GM12878 (cell line): ENCODE results near the gene CD3E. TPM values are rescaled to one million over a fixed set of nuclear protein-coding genes. Genes with fewer than 3 reads are reported as not detected.

Source experiments
- ATAC-seq: fragments of 200-7000 bp; cut with Tn5 transposase; 3 replicates; pipeline ENCODE4 v1.9.1; 2020; ENCODE audit warnings: mild to moderate bottlenecking, moderate library complexity
- BruUV-seq: library from RNA; stranded (reverse); fragments of 400-500 nt; replicated peaks from 2 replicates; lab custom pipeline; 2021; lab: Mats Ljungman, UMichigan
- CTCF ChIA-PET: fragments of 300-600 bp; sonication (Branson Sonifier 250); formaldehyde crosslinking; extraction: SDS; loops from one replicate; lab custom pipeline; 2021; ENCODE audit warnings: inconsistent platforms; lab: Yijun Ruan, JAX
- POLR2A ChIA-PET: fragments of 350-600 bp; formaldehyde crosslinking; extraction: SDS; loops from one replicate; lab custom pipeline; 2021; ENCODE audit warnings: inconsistent platforms; lab: Charles Lee
- RAD21 ChIA-PET: fragments of 300-600 bp; sonication (Branson Sonifier 250); formaldehyde crosslinking; loops from one replicate; lab custom pipeline; 2023; ENCODE audit warnings: antibody characterized with exemption; ENCODE audit not compliant: unreplicated experiment; lab: Charles Lee
- SMC1A ChIA-PET: fragments of 300-600 bp; sonication (Branson Sonifier 250); formaldehyde crosslinking; loops from one replicate; lab custom pipeline; 2023; ENCODE audit not compliant: unreplicated experiment, uncharacterized antibody; lab: Charles Lee
- DNase-seq: peaks from one replicate; pipeline ENCODE4 v3.0.0-alpha.2; 2011; ENCODE audit warnings: low read depth, low spot score
- FAIRE-seq: peaks from 3 replicates; lab custom pipeline; 2011; peaks lifted over from hg19 to GRCh38; lab: Jason Lieb, UNC
- H2AFZ ChIP-seq: 2 replicates; pipeline ENCODE4 v1.6.0; 2011; ENCODE audit warnings: low read depth, low read length, control low read depth; ENCODE audit not compliant: control insufficient read depth
- H3K27ac ChIP-seq: 2 replicates; pipeline ENCODE4 v1.5.1; 2011; ENCODE audit warnings: control low read depth; ENCODE audit not compliant: control insufficient read depth, insufficient read depth
- H3K27me3 ChIP-seq, 2 experiments: replicated peaks in 1 of 2; 2 replicates each; pipeline versions ENCODE4 v1.6.0 to v1.6.1; 2011; ENCODE audit warnings: low read length in 1 of 2; ENCODE audit not compliant: control insufficient read depth in 2 of 2, insufficient read depth in 2 of 2
- H3K36me3 ChIP-seq, 2 experiments: 2 replicates each; pipeline ENCODE4 v1.5.1; 2011; ENCODE audit warnings: low read length in 1 of 2; ENCODE audit not compliant: control insufficient read depth in 2 of 2, insufficient read depth in 2 of 2
- H3K4me1 ChIP-seq: 2 replicates; pipeline ENCODE4 v1.6.1; 2011; ENCODE audit warnings: mild to moderate bottlenecking, low read length, moderate library complexity, mixed read lengths; ENCODE audit not compliant: control insufficient read depth, insufficient read depth
- H3K4me2 ChIP-seq: 2 replicates; pipeline ENCODE4 v1.6.0; 2011; ENCODE audit warnings: control low read depth; ENCODE audit not compliant: control insufficient read depth, insufficient read depth
- H3K4me3 ChIP-seq: fragments of 200-600 bp; sonication (generic); 2 replicates; pipeline ENCODE4 v1.5.1; 2016
- H3K79me2 ChIP-seq: 2 replicates; pipeline ENCODE4 v1.6.0; 2011; ENCODE audit warnings: low read length; ENCODE audit not compliant: control insufficient read depth, insufficient read depth
- H3K9ac ChIP-seq: 2 replicates; pipeline ENCODE4 v1.8.0; 2011; ENCODE audit warnings: low read length, control low read depth, mixed read lengths; ENCODE audit not compliant: control insufficient read depth, insufficient read depth
- H3K9me3 ChIP-seq: replicated peaks from 3 replicates; pipeline ENCODE4 v1.5.1; 2011; ENCODE audit warnings: mild to moderate bottlenecking, low read length; ENCODE audit not compliant: control insufficient read depth, insufficient read depth
- H4K20me1 ChIP-seq: 2 replicates; pipeline ENCODE4 v1.6.0; 2011; ENCODE audit not compliant: control insufficient read depth, insufficient read depth
- BACH1 ChIP-seq: fragments of 450-650 bp; IDR thresholded peaks from 2 replicates; pipeline ENCODE4 v1.6.1; 2017; ENCODE audit warnings: mild to moderate bottlenecking, borderline replicate concordance
- BCL3 ChIP-seq: IDR thresholded peaks from 2 replicates; pipeline ENCODE4 v1.6.1; 2011; ENCODE audit warnings: borderline replicate concordance, low read depth, mild to moderate bottlenecking, moderate library complexity, low read length; ENCODE audit not compliant: insufficient read depth, poor library complexity, severe bottlenecking
- CHD1 ChIP-seq: IDR thresholded peaks from 2 replicates; pipeline ENCODE4 v1.6.1; 2012; ENCODE audit warnings: low read depth, low read length, improper control_type of control experiment
- GABPA ChIP-seq: IDR thresholded peaks from 2 replicates; pipeline ENCODE4 v1.6.1; 2014; ENCODE audit warnings: antibody characterized with exemption, low read depth, mild to moderate bottlenecking, inconsistent platforms
- HCFC1 ChIP-seq: fragments of 150-350 bp; IDR thresholded peaks from 2 replicates; pipeline ENCODE4 v1.6.1; 2014; ENCODE audit warnings: low read length
- IKZF1 ChIP-seq: fragments of 450-650 bp; conservative IDR thresholded peaks from 2 replicates; pipeline ENCODE4 v1.6.1; 2017; ENCODE audit warnings: antibody characterized with exemption, mild to moderate bottlenecking
- IKZF2 ChIP-seq, 2 experiments: fragments of 450-650 bp; IDR thresholded peaks; 2 replicates each; pipeline ENCODE4 v1.6.1; 2017; ENCODE audit warnings: mild to moderate bottlenecking in 2 of 2, moderate library complexity in 2 of 2
- MYC ChIP-seq: IDR thresholded peaks from 2 replicates; pipeline ENCODE4 v1.6.1; 2011; ENCODE audit warnings: mild to moderate bottlenecking, low read length, moderate library complexity, inconsistent platforms; ENCODE audit not compliant: insufficient read depth, insufficient replicate concordance, insufficient read length, severe bottlenecking
- NFYA ChIP-seq: IDR thresholded peaks from 2 replicates; pipeline ENCODE4 v1.6.1; 2011; ENCODE audit warnings: low read depth, mild to moderate bottlenecking, low read length, improper control_type of control experiment, borderline replicate concordance
- NR2C1 ChIP-seq: fragments of 450-650 bp; IDR thresholded peaks from 2 replicates; pipeline ENCODE4 v1.6.1; 2017; ENCODE audit warnings: antibody characterized with exemption, mild to moderate bottlenecking, moderate library complexity
- WGBS: methylation state at CpG from one replicate; pipeline ENCODE4 v1.1.6; 2016; ENCODE audit warnings: low lambda C conversion rate; ENCODE audit not compliant: insufficient replicate concordance, insufficient coverage; ENCODE audit errors: missing lambda C conversion rate; 5-methylcytosine and 5-hydroxymethylcytosine counted together
- in situ Hi-C: fragments of 300-500 bp; cut with MboI; formaldehyde crosslinking; loops from 9 replicates; pipeline ENCODE4 v1.14.3; 2018; ENCODE audit warnings: mixed read lengths
- intact Hi-C: fragments of 100-400 bp; cut with micrococcal nuclease; formaldehyde crosslinking; loops from one replicate; pipeline ENCODE4 v1.14.2; 2022; ENCODE audit not compliant: unreplicated experiment
- polyA plus RNA-seq, 11 experiments: library from polyadenylated mRNA; depleted of rRNA in 4 of 11; unstranded in 6 of 11; stranded (reverse) in 5 of 11; fragments of >200 nt; fragmentation: Nextera tagmentation in 4 of 11; fragmentation: Illumina TruSeq in 1 of 11; extraction: Ambion mirVana in 4 of 11; extraction: Trizol in 1 of 11; gene quantifications; 1 replicate in 1 of 11; 2 replicates in 10 of 11; pipeline versions ENCODE4 v1.2.1 to v1.2.3, GENCODE V29; 2011 to 2016; ENCODE audit warnings: inconsistent platforms in 2 of 11, missing spikeins in 2 of 11, low read depth in 1 of 11
- total RNA-seq, 4 experiments: library from RNA; depleted of rRNA in 3 of 4; stranded (reverse); fragments of >200 nt in 3 of 4; fragmentation: Illumina TruSeq in 1 of 4; extraction: Trizol in 1 of 4; gene quantifications; 2 replicates each; pipeline versions ENCODE4 v1.2.1 to v1.2.3, GENCODE V29; 2013 to 2021
- TF ChIP-seq, protein P1 (sequence below): fragments of 450-650 bp; formaldehyde crosslinking; IDR thresholded peaks from 2 replicates; pipeline ENCODE4 v1.5.0; 2022; ENCODE audit warnings: mild to moderate bottlenecking, missing genetic modification characterization
- TF ChIP-seq, protein P2 (sequence below): IDR thresholded peaks from 2 replicates; pipeline ENCODE4 v1.6.1; 2012; ENCODE audit warnings: low read depth, low read length, improper control_type of control experiment
- TF ChIP-seq, protein P3 (sequence below): fragments of 450-650 bp; IDR thresholded peaks from 2 replicates; pipeline ENCODE4 v1.6.1; 2017; ENCODE audit warnings: mild to moderate bottlenecking

CD3E gene
- total and polyA plus RNA-seq, 10 of the 15 experiments (the other 5 are each of a cell fraction or from before 2014, with no cell fraction given), result 0.10 to 17.3 (median 3.8) TPM

DNA sequence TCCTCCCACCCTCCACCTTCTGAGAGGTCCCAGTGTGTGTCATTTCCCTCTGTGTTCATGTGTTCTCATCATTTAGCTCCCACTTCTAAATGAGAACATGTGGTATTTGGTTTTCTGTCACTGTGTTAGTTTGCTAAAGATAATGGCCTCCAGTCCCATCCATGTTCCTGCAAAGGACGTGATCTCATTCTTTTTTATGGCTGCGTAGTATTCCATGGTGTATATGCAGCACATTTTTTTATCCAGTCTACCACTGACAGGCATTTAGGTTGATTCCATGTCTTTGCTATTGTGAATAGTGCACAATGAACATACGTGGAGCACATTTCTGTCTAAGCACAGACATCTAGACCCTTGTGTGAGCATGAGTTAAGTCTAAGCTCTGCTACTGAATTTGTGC lies 5.7 kb downstream of the CD3E start (continued):
- TF ChIP-seq NFYA, result no peak
- no peak for TF ChIP-seq BACH1

GRCh38 chr11:118310781-118311485 lies 6.4 kb downstream of the CD3E start:
- ChIA-PET CTCF (interaction anchor here (1.0 to 2.0 kb wide), 5 partner anchors 12 to 112 kb away, joined by 3 to 12 read pairs (median 3); no protein-coding TSS in a partner anchor), POLR2A (no interaction called here), RAD21 (interaction anchor here (0.9 to 3.6 kb wide), 2 partner anchors 15 to 112 kb away, joined by 3 to 17 read pairs; no protein-coding TSS in a partner anchor), SMC1A (interaction anchor here (0.8 to 1.6 kb wide), 10 partner anchors 14 to 139 kb away, joined by 3 to 7 read pairs (median 3); no protein-coding TSS in a partner anchor)
- FAIRE-seq (no peak), DNase-seq (no peak), ATAC-seq (no peak)
- peaks cover 7% of the 10 kb centered on the region; the same call in 1 of the 2 replicates for H3K4me1 ChIP-seq
- no peaks in the 10 kb centered on the region for H3K36me3 ChIP-seq
- H3K4me2 ChIP-seq, result no peak overlapping the region
- in situ Hi-C loops, result no loop called here
- H3K79me2 ChIP-seq, result no peaks in the 10 kb centered on the region
- no peak overlapping the region for H3K27ac ChIP-seq
- H4K20me1 ChIP-seq, result no peaks in the 10 kb centered on the region
- 54% methylated on average over 3 of the region's 3 CpGs for WGBS
- no peak overlapping the region for H2AFZ ChIP-seq
- intact Hi-C loops, result no loop called here
- no peak overlapping the region for H3K4me3 ChIP-seq
- H3K27me3 ChIP-seq, result no peaks in the 10 kb centered on the region
- H3K9ac ChIP-seq, result no peak overlapping the region
- no TSS peak for BruUV-seq
- H3K9me3 ChIP-seq, result no peaks in the 10 kb centered on the region; the same call in 2 of the 3 replicates
- TF ChIP-seq, protein P1, sequence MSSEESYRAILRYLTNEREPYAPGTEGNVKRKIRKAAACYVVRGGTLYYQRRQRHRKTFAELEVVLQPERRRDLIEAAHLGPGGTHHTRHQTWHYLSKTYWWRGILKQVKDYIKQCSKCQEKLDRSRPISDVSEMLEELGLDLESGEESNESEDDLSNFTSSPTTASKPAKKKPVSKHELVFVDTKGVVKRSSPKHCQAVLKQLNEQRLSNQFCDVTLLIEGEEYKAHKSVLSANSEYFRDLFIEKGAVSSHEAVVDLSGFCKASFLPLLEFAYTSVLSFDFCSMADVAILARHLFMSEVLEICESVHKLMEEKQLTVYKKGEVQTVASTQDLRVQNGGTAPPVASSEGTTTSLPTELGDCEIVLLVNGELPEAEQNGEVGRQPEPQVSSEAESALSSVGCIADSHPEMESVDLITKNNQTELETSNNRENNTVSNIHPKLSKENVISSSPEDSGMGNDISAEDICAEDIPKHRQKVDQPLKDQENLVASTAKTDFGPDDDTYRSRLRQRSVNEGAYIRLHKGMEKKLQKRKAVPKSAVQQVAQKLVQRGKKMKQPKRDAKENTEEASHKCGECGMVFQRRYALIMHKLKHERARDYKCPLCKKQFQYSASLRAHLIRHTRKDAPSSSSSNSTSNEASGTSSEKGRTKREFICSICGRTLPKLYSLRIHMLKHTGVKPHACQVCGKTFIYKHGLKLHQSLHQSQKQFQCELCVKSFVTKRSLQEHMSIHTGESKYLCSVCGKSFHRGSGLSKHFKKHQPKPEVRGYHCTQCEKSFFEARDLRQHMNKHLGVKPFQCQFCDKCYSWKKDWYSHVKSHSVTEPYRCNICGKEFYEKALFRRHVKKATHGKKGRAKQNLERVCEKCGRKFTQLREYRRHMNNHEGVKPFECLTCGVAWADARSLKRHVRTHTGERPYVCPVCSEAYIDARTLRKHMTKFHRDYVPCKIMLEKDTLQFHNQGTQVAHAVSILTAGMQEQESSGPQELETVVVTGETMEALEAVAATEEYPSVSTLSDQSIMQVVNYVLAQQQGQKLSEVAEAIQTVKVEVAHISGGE (CRISPR knock-in tag), result no peak
- TF ChIP-seq, protein P2, sequence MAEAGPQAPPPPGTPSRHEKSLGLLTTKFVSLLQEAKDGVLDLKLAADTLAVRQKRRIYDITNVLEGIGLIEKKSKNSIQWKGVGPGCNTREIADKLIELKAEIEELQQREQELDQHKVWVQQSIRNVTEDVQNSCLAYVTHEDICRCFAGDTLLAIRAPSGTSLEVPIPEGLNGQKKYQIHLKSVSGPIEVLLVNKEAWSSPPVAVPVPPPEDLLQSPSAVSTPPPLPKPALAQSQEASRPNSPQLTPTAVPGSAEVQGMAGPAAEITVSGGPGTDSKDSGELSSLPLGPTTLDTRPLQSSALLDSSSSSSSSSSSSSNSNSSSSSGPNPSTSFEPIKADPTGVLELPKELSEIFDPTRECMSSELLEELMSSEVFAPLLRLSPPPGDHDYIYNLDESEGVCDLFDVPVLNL, result no peak
- TF ChIP-seq BCL3 (no peak), NR2C1 (no peak), IKZF1 (no peak), CHD1 (no peak), HCFC1 (no peak), MYC (no peak), IKZF2 (IDR thresholded peaks at IDR 0.05) (no peak), GABPA (no peak)
- TF ChIP-seq, protein P3, sequence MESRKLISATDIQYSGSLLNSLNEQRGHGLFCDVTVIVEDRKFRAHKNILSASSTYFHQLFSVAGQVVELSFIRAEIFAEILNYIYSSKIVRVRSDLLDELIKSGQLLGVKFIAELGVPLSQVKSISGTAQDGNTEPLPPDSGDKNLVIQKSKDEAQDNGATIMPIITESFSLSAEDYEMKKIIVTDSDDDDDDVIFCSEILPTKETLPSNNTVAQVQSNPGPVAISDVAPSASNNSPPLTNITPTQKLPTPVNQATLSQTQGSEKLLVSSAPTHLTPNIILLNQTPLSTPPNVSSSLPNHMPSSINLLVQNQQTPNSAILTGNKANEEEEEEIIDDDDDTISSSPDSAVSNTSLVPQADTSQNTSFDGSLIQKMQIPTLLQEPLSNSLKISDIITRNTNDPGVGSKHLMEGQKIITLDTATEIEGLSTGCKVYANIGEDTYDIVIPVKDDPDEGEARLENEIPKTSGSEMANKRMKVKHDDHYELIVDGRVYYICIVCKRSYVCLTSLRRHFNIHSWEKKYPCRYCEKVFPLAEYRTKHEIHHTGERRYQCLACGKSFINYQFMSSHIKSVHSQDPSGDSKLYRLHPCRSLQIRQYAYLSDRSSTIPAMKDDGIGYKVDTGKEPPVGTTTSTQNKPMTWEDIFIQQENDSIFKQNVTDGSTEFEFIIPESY, result no peak
